Lower leg skin (tissue), 3 donors: ENCODE measurements around the gene PDK1.

Experiments
- CTCF ChIP-seq, 3 donors: fragments of 450-650 bp; IDR thresholded peaks; one replicate each; pipeline ENCODE4 v1.5.1; 2016; ENCODE audit warnings: antibody characterized with exemption in 3 of 3, mild to moderate bottlenecking in 3 of 3, moderate library complexity in 2 of 3
- POLR2A ChIP-seq, 2 donors: fragments of 450-650 bp; IDR thresholded peaks; one replicate each; pipeline ENCODE4 v1.6.1; 2016 to 2017; ENCODE audit warnings: antibody characterized with exemption in 2 of 2, mild to moderate bottlenecking in 1 of 2, moderate library complexity in 1 of 2

- TF ChIP-seq CTCF (IDR thresholded peaks at IDR 0.05) (no peak), POLR2A (IDR thresholded peaks at IDR 0.05) (no peak)
These were observed 44.7 kb downstream of the PDK1 start for GRCh38 chr2:172600557-172601008.
